HCT116 (cell line): ENCODE results near the gene VASN. TPM values are rescaled to one million over a fixed set of nuclear protein-coding genes. Genes with fewer than 3 reads are reported as not detected.

Source experiments
- ATAC-seq: fragments of 200-7000 bp; cut with Tn5 transposase; 2 replicates; pipeline ENCODE4 v1.9.1; 2020; ENCODE audit warnings: mild to moderate bottlenecking, moderate library complexity
- BruUV-seq: library from RNA; stranded (reverse); fragments of 400-500 nt; replicated peaks from 2 replicates; lab custom pipeline; 2021; lab: Mats Ljungman, UMichigan
- CTCF ChIA-PET: fragments of 300-600 bp; sonication (Branson Sonifier 250); formaldehyde crosslinking; loops from one replicate; lab custom pipeline; 2021; ENCODE audit warnings: antibody characterized with exemption; lab: Charles Lee
- POLR2A ChIA-PET: fragments of 300-600, 350-600 bp; sonication (Branson Sonifier 250); formaldehyde crosslinking; loops from one replicate; lab custom pipeline; 2021; ENCODE audit warnings: antibody characterized with exemption; lab: Charles Lee
- RAD21 ChIA-PET, 2 experiments: fragments of 300-600 bp; sonication (Branson Sonifier 250); formaldehyde crosslinking; loops; one replicate each; lab custom pipeline; 2023; ENCODE audit warnings: low total read pairs in 2 of 2; ENCODE audit not compliant: uncharacterized antibody in 2 of 2, unreplicated experiment in 2 of 2, low non-redundant PET in 1 of 2; lab: Charles Lee
- DNase-seq: peaks from one replicate; pipeline ENCODE4 v3.0.0-alpha.2; 2010; ENCODE audit warnings: low read depth, low spot score
- H2AFZ ChIP-seq: fragments of 200-600 bp; shearing (Covaris generic), sonication (generic); 2 replicates; pipeline ENCODE4 v1.6.1; 2017; ENCODE audit warnings: low read depth, mixed run types, mixed read lengths, antibody characterized with exemption, low read length; ENCODE audit not compliant: poor library complexity, severe bottlenecking
- H3K27ac ChIP-seq: 2 replicates; pipeline ENCODE4 v1.5.1; 2012; ENCODE audit warnings: low read depth, low read length
- H3K27me3 ChIP-seq: fragments of 200-600 bp; sonication (generic); 2 replicates; pipeline ENCODE4 v1.6.1; 2016; ENCODE audit warnings: mixed run types, low read length, mixed read lengths; ENCODE audit not compliant: insufficient read depth
- H3K36me3 ChIP-seq, 2 experiments: fragments of 200-500 bp in 1 of 2; fragments of 200-600 bp in 1 of 2; sonication (Bioruptor generic) in 1 of 2; sonication (generic) in 1 of 2; 2 replicates each; pipeline versions ENCODE4 v1.5.1 to v1.6.1; 2014 to 2016; ENCODE audit warnings: low read length in 2 of 2, inconsistent platforms in 1 of 2, mixed read lengths in 1 of 2, mixed run types in 1 of 2; ENCODE audit not compliant: insufficient read depth in 2 of 2, control insufficient read depth in 1 of 2
- H3K4me1 ChIP-seq, 2 experiments: fragments of 200-600 bp in 1 of 2; sonication (generic) in 1 of 2; 2 replicates each; pipeline versions ENCODE4 v1.5.1 to v1.6.1; 2012 to 2017; ENCODE audit warnings: low read length in 2 of 2, inconsistent platforms in 1 of 2, mild to moderate bottlenecking in 1 of 2, mixed read lengths in 1 of 2, mixed run types in 1 of 2, moderate library complexity in 1 of 2; ENCODE audit not compliant: insufficient read depth in 2 of 2, control insufficient read depth in 1 of 2
- H3K4me2 ChIP-seq: fragments of 200-600 bp; sonication (generic); 2 replicates; pipeline ENCODE4 v1.6.1; 2017; ENCODE audit warnings: mixed run types, low read length, mixed read lengths
- H3K4me3 ChIP-seq, 2 experiments: fragments of 200-600 bp in 1 of 2; sonication (generic) in 1 of 2; replicated peaks in 1 of 2; 2 replicates each; pipeline ENCODE4 v1.5.1; 2011 to 2016; ENCODE audit warnings: low read length in 2 of 2, control low read depth in 1 of 2, low read depth in 1 of 2, mild to moderate bottlenecking in 1 of 2, mixed read lengths in 1 of 2, mixed run types in 1 of 2
- H3K79me2 ChIP-seq: fragments of 200-600 bp; sonication (generic); 2 replicates; pipeline ENCODE4 v1.6.1; 2017; ENCODE audit warnings: mild to moderate bottlenecking, mixed run types, low read length, moderate library complexity, mixed read lengths; ENCODE audit not compliant: insufficient read depth
- H3K9ac ChIP-seq: fragments of 200-600 bp; sonication (generic); 2 replicates; pipeline ENCODE4 v1.6.1; 2016; ENCODE audit warnings: low read length, mixed read lengths
- H3K9me2 ChIP-seq: fragments of 200-600 bp; sonication (generic), shearing (Covaris generic); 2 replicates; pipeline ENCODE4 v1.6.1; 2017; ENCODE audit warnings: mixed run types, mild to moderate bottlenecking, moderate library complexity; ENCODE audit not compliant: insufficient read depth
- H3K9me3 ChIP-seq, 2 experiments: fragments of 200-500 bp in 1 of 2; fragments of 200-600 bp in 1 of 2; sonication (Bioruptor generic) in 1 of 2; sonication (generic) in 1 of 2; 2 replicates each; pipeline ENCODE4 v1.6.1; 2014 to 2017; ENCODE audit warnings: low read length in 2 of 2, mixed read lengths in 2 of 2, inconsistent platforms in 1 of 2, low read depth in 1 of 2, mild to moderate bottlenecking in 1 of 2, mixed run types in 1 of 2, moderate library complexity in 1 of 2; ENCODE audit not compliant: control insufficient read depth in 1 of 2, insufficient read depth in 1 of 2
- H4K20me1 ChIP-seq: fragments of 200-600 bp; sonication (generic), shearing (Covaris generic); 2 replicates; pipeline ENCODE4 v1.6.1; 2017; ENCODE audit warnings: mixed run types, mild to moderate bottlenecking, moderate library complexity; ENCODE audit not compliant: insufficient read depth
- CBX3 ChIP-seq: IDR thresholded peaks from 2 replicates; pipeline ENCODE4 v1.6.1; 2012; ENCODE audit warnings: low read depth
- CEBPB ChIP-seq: IDR thresholded peaks from 2 replicates; pipeline ENCODE4 v1.6.1; 2012; ENCODE audit warnings: low read depth
- ELF1 ChIP-seq: IDR thresholded peaks from 2 replicates; pipeline ENCODE4 v1.6.1; 2012; ENCODE audit warnings: low read depth, borderline replicate concordance
- EZH2 ChIP-seq: fragments of 200-600 bp; sonication (generic); IDR thresholded peaks from 2 replicates; pipeline ENCODE4 v1.6.1; 2017; ENCODE audit warnings: antibody characterized with exemption, mixed run types
- EZH2phosphoT487 ChIP-seq: fragments of 200-600 bp; IDR thresholded peaks from 2 replicates; pipeline ENCODE4 v1.6.1; 2018; ENCODE audit warnings: antibody characterized with exemption, borderline replicate concordance
- JUND ChIP-seq: IDR thresholded peaks from 2 replicates; pipeline ENCODE4 v1.6.1; 2012
- POLR2A ChIP-seq: IDR thresholded peaks from 2 replicates; pipeline ENCODE4 v1.7.0; 2011; ENCODE audit warnings: borderline replicate concordance; ENCODE audit not compliant: insufficient read depth, insufficient read length; ENCODE audit errors: extremely low read depth
- POLR2AphosphoS5 ChIP-seq: IDR thresholded peaks from 2 replicates; pipeline ENCODE4 v1.6.1; 2011; ENCODE audit warnings: mild to moderate bottlenecking, low read depth, low read length, moderate library complexity
- SRF ChIP-seq: IDR thresholded peaks from 2 replicates; pipeline ENCODE4 v1.6.1; 2012; ENCODE audit warnings: low read depth
- TCF7L2 ChIP-seq: IDR thresholded peaks from 2 replicates; pipeline ENCODE4 v1.7.0; 2011; ENCODE audit warnings: borderline replicate concordance, inconsistent platforms; ENCODE audit not compliant: insufficient read depth, insufficient read length; ENCODE audit errors: extremely low read depth
- YY1 ChIP-seq: IDR thresholded peaks from 2 replicates; pipeline ENCODE4 v1.6.1; 2011; ENCODE audit warnings: low read length, low read depth, moderate library complexity, mild to moderate bottlenecking; ENCODE audit not compliant: insufficient replicate concordance; ENCODE audit errors: extremely low read depth
- intact Hi-C: fragments of 100-400 bp; cut with micrococcal nuclease; formaldehyde crosslinking; loops from 2 replicates; pipeline ENCODE4 v1.10.0; 2022
- total RNA-seq: library from RNA; stranded (reverse); gene quantifications from one replicate; pipeline ENCODE4 v1.2.1, GENCODE V29; 2021; ENCODE audit not compliant: unreplicated experiment
- TF ChIP-seq, protein P1 (sequence below): IDR thresholded peaks from 2 replicates; pipeline ENCODE4 v1.6.1; 2012

The VASN gene
- total RNA-seq, 1 experiment from 2014 or later, result 6.3 TPM

DNA sequence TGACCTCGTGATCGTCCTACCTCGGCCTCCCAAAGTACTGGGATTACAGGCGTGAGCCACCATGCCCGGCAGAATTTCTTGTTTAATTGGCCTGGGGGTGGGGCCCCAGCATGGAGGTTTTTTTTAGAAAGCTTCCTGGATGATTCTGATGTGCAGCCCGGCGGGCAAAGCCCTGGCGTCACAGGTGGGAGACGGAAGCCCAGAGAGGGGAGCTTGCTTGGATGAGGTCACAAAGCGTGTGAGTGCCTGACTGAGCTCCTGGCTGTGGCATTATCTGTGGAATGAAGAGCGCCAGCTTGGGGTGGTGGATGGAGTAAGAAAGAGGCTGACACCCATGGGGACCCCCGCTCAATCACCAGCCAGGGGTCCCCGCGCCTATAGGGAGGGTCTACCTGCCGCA lies 4.1 kb downstream of the VASN start:
- no peak overlapping the region for H3K4me2 ChIP-seq
- no peaks in the 10 kb centered on the region for H3K9me3 ChIP-seq
- no peak overlapping the region for H2AFZ ChIP-seq
- ATAC-seq (no peak), DNase-seq (no peak)
- no peaks in the 10 kb centered on the region for H3K9me2 ChIP-seq
- POLR2A ChIA-PET, result interaction anchor here (1.1 kb wide), 1 partner anchor 19 kb away, joined by 3 read pairs; no protein-coding TSS in a partner anchor
- no peaks in the 10 kb centered on the region for H4K20me1 ChIP-seq
- no peaks in the 10 kb centered on the region for H3K36me3 ChIP-seq
- TF ChIP-seq YY1 (no peak), SRF (no peak), POLR2AphosphoS5 (no peak), CBX3 (no peak), ELF1 (no peak), JUND (no peak), CEBPB (no peak), EZH2 (no peak), POLR2A (no peak), TCF7L2 (no peak), EZH2phosphoT487 (no peak)
- TF ChIP-seq, protein P1, sequence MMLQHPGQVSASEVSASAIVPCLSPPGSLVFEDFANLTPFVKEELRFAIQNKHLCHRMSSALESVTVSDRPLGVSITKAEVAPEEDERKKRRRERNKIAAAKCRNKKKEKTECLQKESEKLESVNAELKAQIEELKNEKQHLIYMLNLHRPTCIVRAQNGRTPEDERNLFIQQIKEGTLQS, result no peak
- H3K79me2 ChIP-seq, result peaks cover 17% of the 10 kb centered on the region; the same call in 1 of the 2 replicates
- no TSS peak for BruUV-seq
- CTCF ChIA-PET, result interaction anchor here (3.3 kb wide), 1 partner anchor 27 kb away, joined by 23 read pairs; no protein-coding TSS in a partner anchor
- RAD21 ChIA-PET, result no interaction called here
- no peak overlapping the region for H3K4me3 ChIP-seq
- peaks cover 37 to 69% of the 10 kb centered on the region in 2 experiments for H3K4me1 ChIP-seq
- H3K27me3 ChIP-seq, result no peaks in the 10 kb centered on the region
- no peak overlapping the region for H3K9ac ChIP-seq
- no peak overlapping the region for H3K27ac ChIP-seq
- intact Hi-C loops, result no loop called here
